HUES48 (cell line): ENCODE results near the gene CDH13.

Experiments
- H3K27ac ChIP-seq: one replicate; pipeline ENCODE4 v1.7.0; 2013; ENCODE audit warnings: low read depth, low read length, inconsistent platforms
- H3K27me3 ChIP-seq: 2 replicates; pipeline ENCODE4 v1.6.1; 2013; ENCODE audit warnings: mild to moderate bottlenecking, low read length; ENCODE audit not compliant: control insufficient read depth, insufficient read depth
- H3K36me3 ChIP-seq: 2 replicates; pipeline ENCODE4 v1.6.1; 2013; ENCODE audit warnings: low read length; ENCODE audit not compliant: control insufficient read depth, insufficient read depth
- H3K4me1 ChIP-seq: 2 replicates; pipeline ENCODE4 v1.6.1; 2013; ENCODE audit warnings: mild to moderate bottlenecking, low read length; ENCODE audit not compliant: control insufficient read depth, insufficient read depth
- H3K4me3 ChIP-seq: 2 replicates; pipeline ENCODE4 v1.5.1; 2013; ENCODE audit warnings: mild to moderate bottlenecking, low read depth, low read length
- H3K9ac ChIP-seq: 2 replicates; pipeline ENCODE4 v1.6.1; 2013; ENCODE audit warnings: mild to moderate bottlenecking, low read depth, low read length, moderate library complexity
- H3K9me3 ChIP-seq: 2 replicates; pipeline ENCODE4 v1.6.1; 2013; ENCODE audit warnings: low read length; ENCODE audit not compliant: control insufficient read depth, insufficient read depth

Gene CDH13

DNA sequence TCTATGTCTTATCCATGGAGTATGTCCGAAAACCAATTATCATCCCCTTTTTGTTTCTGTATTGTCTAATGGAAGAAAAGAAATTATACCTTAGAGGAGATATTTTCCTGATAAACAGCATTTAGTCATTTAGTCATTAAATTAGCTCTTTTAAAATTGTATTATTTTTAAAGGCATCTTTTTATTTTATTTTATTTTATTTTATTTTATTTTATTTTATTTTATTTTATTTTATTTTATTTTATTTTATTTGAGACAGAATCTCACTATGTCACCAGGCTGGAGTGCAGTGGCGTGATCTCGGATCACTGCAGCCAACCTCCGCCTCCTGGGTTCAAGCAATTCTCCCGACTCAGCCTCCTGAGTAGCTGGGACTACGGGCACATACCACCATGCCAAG, 559.1 kb downstream of the CDH13 start:
- H3K9me3 ChIP-seq: no peaks in the 10 kb centered on the region
- no peak overlapping the region for H3K4me3 ChIP-seq

DNA sequence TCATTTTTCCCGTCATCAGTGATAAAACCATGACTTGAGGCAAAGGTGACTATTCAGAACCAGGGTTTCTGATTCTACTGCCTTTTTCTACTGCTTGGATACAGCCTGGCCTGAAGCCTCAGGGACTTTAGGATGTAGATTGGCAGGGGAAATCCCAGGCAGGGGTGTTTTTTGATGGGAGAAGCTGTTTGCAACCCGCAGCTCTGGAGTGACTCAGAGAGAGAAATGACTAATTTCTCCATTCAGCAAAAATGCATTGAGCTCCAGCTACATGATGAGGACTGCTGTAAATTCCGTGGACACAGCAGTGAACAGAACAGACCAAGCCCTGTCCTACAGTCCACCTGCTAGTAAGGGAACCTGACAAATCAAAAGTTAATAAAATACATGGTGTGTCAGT, 560.6 kb downstream of the CDH13 start:
- no peaks in the 10 kb centered on the region for H3K27me3 ChIP-seq
- H3K27ac ChIP-seq: no peak overlapping the region
- no peaks in the 10 kb centered on the region for H3K9me3 ChIP-seq
- no peak overlapping the region for H3K9ac ChIP-seq
- H3K4me3 ChIP-seq: no peak overlapping the region
- H3K36me3 ChIP-seq: no peaks in the 10 kb centered on the region
- no peaks in the 10 kb centered on the region for H3K4me1 ChIP-seq

More for the DNA sequence above, 559.1 kb downstream of the CDH13 start:
- Histone ChIP-seq H3K9ac (no peak overlapping the region), H3K27ac (no peak overlapping the region), H3K27me3 (no peaks in the 10 kb centered on the region), H3K36me3 (no peaks in the 10 kb centered on the region), H3K4me1 (no peaks in the 10 kb centered on the region)

DNA sequence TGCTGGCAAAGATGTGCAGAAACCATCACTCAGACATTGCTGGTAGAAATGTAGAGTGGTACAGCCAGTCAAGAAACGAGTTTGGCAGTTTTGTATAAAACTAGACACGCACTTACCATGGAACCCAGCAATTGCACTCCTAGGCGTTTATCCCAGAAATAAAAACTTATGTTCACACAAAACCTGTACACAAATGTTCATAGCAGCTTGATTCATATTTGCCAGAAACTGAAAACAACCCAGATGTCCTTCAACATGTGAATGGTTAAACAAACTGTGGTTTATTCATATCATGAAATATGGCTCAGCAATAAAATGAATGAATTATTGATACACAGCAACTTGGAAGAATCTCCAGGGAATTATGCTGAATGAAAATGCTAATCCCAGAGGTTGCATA, 570.0 kb downstream of the CDH13 start:
- Histone ChIP-seq H3K36me3 (no peaks in the 10 kb centered on the region), H3K4me3 (no peak overlapping the region), H3K9me3 (no peaks in the 10 kb centered on the region), H3K27me3 (no peaks in the 10 kb centered on the region), H3K4me1 (no peaks in the 10 kb centered on the region), H3K9ac (no peak overlapping the region), H3K27ac (no peak overlapping the region)

DNA sequence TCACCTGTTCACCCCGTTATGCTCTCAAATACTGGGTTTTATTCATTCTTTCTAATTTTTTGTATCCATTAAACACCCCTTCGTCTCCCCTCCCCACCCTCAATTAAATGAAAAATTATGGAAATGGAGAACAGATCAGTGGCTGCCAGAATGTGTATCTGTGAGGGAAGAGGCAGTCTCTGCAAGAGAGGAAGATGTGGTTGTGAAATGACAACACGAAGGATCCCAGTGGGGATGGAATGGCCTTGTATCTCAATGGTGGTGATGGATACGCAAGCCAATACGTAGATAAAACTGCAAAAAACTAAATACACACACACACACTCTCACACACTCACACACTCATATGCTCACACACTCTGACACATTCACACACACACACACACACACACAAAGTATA, 570.7 kb downstream of the CDH13 start:
- H3K36me3 ChIP-seq: no peaks in the 10 kb centered on the region
- no peaks in the 10 kb centered on the region for H3K9me3 ChIP-seq
- no peaks in the 10 kb centered on the region for H3K27me3 ChIP-seq
- no peaks in the 10 kb centered on the region for H3K4me1 ChIP-seq
- no peak overlapping the region for H3K9ac ChIP-seq
- no peak overlapping the region for H3K4me3 ChIP-seq
- H3K27ac ChIP-seq: no peak overlapping the region

DNA sequence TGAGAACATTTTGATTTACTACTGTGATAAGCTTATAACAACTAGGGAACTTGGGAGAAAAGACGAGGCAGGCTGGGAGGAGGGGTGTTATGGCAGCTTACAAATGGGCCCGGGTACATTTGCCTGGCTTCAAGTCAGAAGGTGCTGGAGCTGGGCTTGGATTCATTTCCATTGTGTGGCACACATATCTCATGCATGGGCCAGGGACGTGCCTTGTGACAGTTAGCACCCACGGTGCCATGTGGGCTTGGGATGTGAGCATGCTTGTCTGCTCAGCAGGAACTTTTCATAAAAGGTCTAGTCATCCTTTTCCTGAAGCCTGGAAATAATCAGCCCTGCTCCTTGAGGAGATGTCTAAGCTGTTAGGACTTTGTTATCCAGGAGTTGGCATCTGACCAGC, 572.2 kb downstream of the CDH13 start:
- Histone ChIP-seq H3K27ac (no peak overlapping the region), H3K27me3 (no peaks in the 10 kb centered on the region), H3K4me1 (no peaks in the 10 kb centered on the region), H3K4me3 (no peak overlapping the region), H3K9ac (no peak overlapping the region), H3K36me3 (no peaks in the 10 kb centered on the region), H3K9me3 (no peaks in the 10 kb centered on the region)

DNA sequence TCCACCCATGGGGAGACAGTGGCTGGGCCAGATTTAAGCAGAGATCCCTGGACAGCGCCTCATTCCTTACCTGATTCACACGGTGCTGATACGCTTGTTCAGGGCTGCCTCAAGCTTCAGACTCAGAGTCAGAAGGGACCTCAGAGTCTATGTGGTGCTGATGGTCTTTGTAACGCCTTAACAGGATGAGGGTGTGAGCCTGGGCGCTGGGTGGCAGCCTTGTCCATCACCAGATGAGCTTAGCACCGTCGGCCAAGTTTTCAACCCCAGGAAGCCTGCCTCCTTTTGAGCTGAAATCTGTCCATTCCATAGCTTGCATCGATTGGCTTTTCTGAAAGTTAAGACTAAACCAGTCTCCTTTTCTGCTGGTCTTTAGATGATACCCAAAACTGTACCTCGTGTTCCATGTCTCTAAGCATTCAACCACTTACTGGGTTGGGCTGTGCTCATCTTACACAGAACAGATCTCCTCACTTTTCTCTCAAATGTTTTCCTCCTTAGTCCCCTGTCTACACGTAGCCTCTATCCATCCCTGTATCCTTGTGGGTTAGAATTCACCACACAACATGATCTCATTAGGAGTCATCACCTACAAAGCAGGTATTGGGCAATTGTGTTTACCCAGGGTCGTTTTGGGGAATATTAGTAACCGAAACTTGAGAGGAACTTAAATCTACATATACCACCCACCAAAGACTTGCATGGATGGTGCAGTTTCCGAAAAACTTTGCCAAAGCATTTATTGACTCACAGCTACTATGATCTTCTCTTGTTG, 573.4 kb downstream of the CDH13 start:
- Histone ChIP-seq H3K9ac (no peak overlapping the region), H3K27ac (no peak overlapping the region), H3K27me3 (no peaks in the 10 kb centered on the region), H3K36me3 (no peaks in the 10 kb centered on the region), H3K4me3 (no peak overlapping the region), H3K4me1 (no peaks in the 10 kb centered on the region), H3K9me3 (no peaks in the 10 kb centered on the region)

DNA sequence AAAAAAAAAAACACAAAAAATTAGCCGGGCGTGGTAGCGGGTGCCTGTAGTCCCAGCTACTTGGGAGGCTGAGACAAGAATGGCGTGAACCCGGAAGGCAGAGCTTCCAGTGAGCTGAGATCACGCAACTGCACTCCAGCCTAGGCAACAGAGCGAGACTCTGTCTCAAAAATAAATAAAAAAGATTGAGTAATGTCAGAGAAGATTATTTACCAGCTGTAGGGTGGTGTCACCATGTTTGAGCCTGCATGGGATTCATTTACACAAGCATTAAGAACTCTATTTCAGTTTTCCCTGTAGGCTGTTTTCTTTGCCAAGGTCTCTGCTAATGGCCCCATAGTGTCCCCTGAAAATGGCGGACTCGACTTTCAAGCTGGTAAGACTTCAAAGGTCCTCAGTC, 575.0 kb downstream of the CDH13 start:
- H3K9me3 ChIP-seq: no peaks in the 10 kb centered on the region
- no peaks in the 10 kb centered on the region for H3K27me3 ChIP-seq
- H3K36me3 ChIP-seq: no peaks in the 10 kb centered on the region
- no peaks in the 10 kb centered on the region for H3K4me1 ChIP-seq
- no peak overlapping the region for H3K27ac ChIP-seq
- H3K9ac ChIP-seq: no peak overlapping the region
- H3K4me3 ChIP-seq: no peak overlapping the region

DNA sequence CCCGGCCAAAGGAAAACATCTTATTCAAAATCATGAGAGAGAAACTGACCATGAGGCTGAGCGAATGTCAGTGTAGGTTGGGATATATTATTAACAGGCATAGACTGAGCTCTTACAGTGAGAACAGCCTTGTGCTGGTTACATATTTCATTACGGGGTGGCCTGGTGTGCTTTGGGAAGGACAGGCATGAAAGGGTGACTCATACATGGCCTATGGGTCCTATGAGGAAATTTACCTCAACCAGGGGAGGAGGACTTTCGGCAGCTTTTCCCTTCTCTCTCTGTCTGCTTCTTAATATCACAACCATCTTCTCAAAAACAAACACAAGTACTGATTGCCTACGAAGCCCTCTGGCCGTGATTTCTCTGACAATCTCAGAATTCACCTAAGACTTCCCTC, 579.1 kb downstream of the CDH13 start:
- no peaks in the 10 kb centered on the region for H3K27me3 ChIP-seq
- no peaks in the 10 kb centered on the region for H3K36me3 ChIP-seq
- no peak overlapping the region for H3K4me3 ChIP-seq
- no peak overlapping the region for H3K9ac ChIP-seq
- H3K27ac ChIP-seq: no peak overlapping the region
- H3K9me3 ChIP-seq: no peaks in the 10 kb centered on the region
- no peaks in the 10 kb centered on the region for H3K4me1 ChIP-seq

DNA sequence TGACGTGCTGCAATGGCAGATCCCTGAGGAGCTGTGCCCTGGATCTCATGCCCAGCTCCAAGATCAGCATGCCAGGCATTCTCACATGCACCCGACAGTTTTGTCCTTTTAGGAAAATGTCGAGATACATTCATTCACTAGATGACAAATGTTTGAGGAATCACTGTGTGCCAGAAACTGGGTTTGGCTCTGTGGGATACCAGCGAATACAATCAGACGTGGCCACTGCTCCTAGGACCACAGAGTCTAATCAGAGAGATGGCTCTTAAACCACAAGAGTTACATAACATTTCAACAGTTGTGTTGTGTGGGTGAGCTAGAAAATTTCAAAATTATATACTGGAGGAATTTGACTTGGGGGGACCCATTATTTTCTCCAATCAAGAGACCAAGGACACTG, 579.7 kb downstream of the CDH13 start:
- no peak overlapping the region for H3K27ac ChIP-seq
- no peaks in the 10 kb centered on the region for H3K36me3 ChIP-seq
- no peaks in the 10 kb centered on the region for H3K4me1 ChIP-seq
- no peak overlapping the region for H3K4me3 ChIP-seq
- no peak overlapping the region for H3K9ac ChIP-seq
- no peaks in the 10 kb centered on the region for H3K9me3 ChIP-seq
- no peaks in the 10 kb centered on the region for H3K27me3 ChIP-seq

DNA sequence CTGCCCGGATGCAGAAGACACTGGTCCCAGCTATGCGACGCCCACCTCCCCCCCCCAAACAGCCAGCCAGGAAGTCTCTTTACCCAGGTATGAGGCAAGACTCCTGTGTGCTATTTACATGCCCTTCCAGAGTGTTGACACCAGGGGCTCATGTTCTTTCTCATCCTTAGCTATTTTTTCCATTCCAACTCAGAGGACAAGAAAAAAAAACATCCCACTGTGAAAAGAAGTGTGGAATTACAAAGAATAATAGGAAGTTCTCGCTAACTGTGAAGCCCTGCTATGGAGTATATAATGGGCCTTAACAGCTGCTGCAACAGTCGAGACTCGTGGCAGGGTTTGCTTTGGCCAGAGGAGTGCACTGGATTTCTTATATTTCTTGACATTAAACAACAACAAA, 584.9 kb downstream of the CDH13 start:
- H3K4me3 ChIP-seq: no peak overlapping the region
- H3K9me3 ChIP-seq: no peaks in the 10 kb centered on the region
- 0 out of 2 replicates have a peak, but pooled peaks cover 6% of the 10 kb centered on the region for H3K4me1 ChIP-seq
- no peaks in the 10 kb centered on the region for H3K36me3 ChIP-seq
- H3K9ac ChIP-seq: no peak overlapping the region
- H3K27ac ChIP-seq: no peak overlapping the region
- H3K27me3 ChIP-seq: no peaks in the 10 kb centered on the region

DNA sequence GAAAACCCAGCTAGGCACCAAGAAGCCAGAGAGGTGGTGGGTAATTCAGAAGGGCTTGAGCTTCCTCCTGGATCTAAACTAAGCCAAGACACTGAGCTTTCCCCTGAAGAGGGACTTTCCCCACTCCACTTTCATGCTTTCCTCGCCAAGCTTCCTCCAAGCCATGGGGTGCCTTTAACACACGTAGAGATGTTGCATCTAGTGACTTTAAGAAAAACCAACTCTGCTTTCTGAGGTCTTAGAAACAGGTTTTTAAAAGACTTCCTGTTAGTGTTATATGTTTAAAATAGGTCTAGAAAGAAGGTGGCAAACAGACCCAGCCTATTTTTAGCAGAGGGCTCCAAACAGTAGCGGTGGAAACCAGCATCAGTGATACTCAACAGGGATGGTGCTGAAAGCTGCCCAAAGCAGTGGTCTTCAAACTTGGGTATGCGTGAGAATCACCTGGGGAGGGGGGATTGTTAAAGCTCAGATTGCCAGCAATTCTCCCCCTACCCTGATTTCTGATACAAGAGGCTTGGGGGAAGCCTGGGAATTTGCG, 585.6 kb downstream of the CDH13 start:
- H3K9ac ChIP-seq: no peak overlapping the region
- no peak overlapping the region for H3K4me3 ChIP-seq
- no peaks in the 10 kb centered on the region for H3K36me3 ChIP-seq
- no peaks in the 10 kb centered on the region for H3K9me3 ChIP-seq
- no peaks in the 10 kb centered on the region for H3K27me3 ChIP-seq
- H3K4me1 ChIP-seq: 0 out of 2 replicates have a peak, but pooled peaks cover 6% of the 10 kb centered on the region
- H3K27ac ChIP-seq: no peak overlapping the region
